LNCaP clone FGC (cell line): ENCODE data around the gene PTGFR.

Source experiments
- DNase-seq: peaks from one replicate; pipeline ENCODE4 v3.0.0-alpha.2; 2011; ENCODE audit warnings: low read depth
- H3K4me3 ChIP-seq: 2 replicates; pipeline ENCODE4 v1.5.1; 2011; ENCODE audit warnings: mild to moderate bottlenecking, low read depth, low read length, control low read depth
- TF ChIP-seq, protein P1 (sequence below): IDR thresholded peaks from 2 replicates; pipeline ENCODE4 v1.5.1; 2012; ENCODE audit warnings: mild to moderate bottlenecking; ENCODE audit not compliant: control insufficient read depth, insufficient read depth; ENCODE audit errors: extremely low read depth

Gene PTGFR

GRCh38 chr1:78549891-78550290, 59.1 kb downstream of the PTGFR start:
- peak overlapping the region; percentile 45 for H3K4me3 ChIP-seq
- TF ChIP-seq, protein P1, sequence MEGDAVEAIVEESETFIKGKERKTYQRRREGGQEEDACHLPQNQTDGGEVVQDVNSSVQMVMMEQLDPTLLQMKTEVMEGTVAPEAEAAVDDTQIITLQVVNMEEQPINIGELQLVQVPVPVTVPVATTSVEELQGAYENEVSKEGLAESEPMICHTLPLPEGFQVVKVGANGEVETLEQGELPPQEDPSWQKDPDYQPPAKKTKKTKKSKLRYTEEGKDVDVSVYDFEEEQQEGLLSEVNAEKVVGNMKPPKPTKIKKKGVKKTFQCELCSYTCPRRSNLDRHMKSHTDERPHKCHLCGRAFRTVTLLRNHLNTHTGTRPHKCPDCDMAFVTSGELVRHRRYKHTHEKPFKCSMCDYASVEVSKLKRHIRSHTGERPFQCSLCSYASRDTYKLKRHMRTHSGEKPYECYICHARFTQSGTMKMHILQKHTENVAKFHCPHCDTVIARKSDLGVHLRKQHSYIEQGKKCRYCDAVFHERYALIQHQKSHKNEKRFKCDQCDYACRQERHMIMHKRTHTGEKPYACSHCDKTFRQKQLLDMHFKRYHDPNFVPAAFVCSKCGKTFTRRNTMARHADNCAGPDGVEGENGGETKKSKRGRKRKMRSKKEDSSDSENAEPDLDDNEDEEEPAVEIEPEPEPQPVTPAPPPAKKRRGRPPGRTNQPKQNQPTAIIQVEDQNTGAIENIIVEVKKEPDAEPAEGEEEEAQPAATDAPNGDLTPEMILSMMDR, result no peak
- DNase-seq, result peak; percentile 85

GRCh38 chr1:78553859-78554258, 63.1 kb downstream of the PTGFR start:
- TF ChIP-seq, protein P1, result no peak

GRCh38 chr1:78554840-78555239, 64.1 kb downstream of the PTGFR start:
- TF ChIP-seq, protein P1, result no peak
- no peak for DNase-seq
- no peak overlapping the region for H3K4me3 ChIP-seq

More at GRCh38 chr1:78553859-78554258, 63.1 kb downstream of the PTGFR start:
- no peak for DNase-seq
- H3K4me3 ChIP-seq, result no peak overlapping the region

GRCh38 chr1:78559680-78560079, 68.9 kb downstream of the PTGFR start:
- H3K4me3 ChIP-seq, result no peak overlapping the region
- DNase-seq, result no peak
- TF ChIP-seq, protein P1, result no peak

DNA sequence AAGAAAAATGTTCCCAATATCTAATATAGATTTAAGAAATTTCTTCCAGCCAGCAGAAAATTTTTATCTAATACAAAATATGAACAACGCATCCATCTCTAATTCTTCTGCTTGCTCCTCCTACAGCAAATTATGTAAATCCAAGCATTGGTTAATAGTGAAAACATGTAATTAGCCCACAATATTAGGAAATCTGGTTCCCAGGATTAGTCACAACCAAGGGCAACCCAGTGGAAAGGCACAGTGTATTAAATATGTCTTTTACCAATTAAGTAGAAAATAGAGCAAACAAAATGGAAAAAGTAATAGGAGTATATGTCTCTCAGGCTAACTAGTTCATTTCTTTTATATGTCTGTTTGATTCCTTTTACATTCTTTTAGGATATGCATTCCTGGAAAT, 70.0 kb downstream of the PTGFR start:
- no peak overlapping the region for H3K4me3 ChIP-seq
- DNase-seq, result no peak
- TF ChIP-seq, protein P1, result no peak

DNA sequence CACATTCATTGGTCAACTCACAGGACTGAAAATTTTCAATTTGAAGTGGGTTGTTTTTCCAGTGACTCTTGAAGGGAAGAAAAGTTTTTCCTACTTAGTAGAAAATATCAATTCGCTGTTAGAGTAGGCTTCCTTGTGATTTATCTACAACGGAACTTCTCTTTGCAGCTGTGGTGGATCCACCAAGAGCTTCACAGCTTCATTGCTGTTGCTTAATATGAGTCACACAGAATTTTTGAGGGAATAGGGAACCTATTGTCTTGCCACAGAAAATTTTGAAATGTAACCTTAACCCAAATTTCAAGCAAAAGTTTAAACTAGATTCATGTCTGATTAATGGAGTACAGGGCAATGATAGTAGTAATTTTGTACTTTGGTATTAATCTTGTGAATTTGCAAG, 71.1 kb downstream of the PTGFR start:
- DNase-seq, result no peak
- H3K4me3 ChIP-seq, result no peak overlapping the region
- TF ChIP-seq, protein P1, result no peak

DNA sequence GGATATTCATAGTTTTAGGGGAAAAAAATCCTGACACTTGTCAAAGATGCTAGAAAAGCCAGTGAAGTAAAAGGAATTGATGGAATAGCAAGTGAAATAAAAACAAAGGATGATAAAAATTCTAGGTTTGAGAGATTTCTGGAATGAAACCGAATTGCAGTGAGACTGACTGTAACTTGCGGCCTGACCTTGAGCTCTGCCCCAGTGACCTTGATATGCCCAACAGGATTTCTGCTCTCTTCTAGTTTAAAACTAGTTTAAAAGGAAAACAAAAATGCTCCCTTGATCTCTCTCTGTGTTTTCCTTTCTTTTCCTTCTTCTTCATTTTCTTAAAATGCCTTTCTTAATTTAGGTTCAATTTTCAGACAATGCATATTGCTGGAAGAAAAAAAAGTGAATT, 74.6 kb downstream of the PTGFR start:
- DNase-seq, result no peak
- TF ChIP-seq, protein P1, result no peak
- H3K4me3 ChIP-seq, result no peak overlapping the region
